Measurements from ENCODE around the gene C11orf52.

The C11orf52 gene

GRCh38 chr11:111916768-111917167, 1.9 kb upstream of the C11orf52 start:
- Histone ChIP-seq H2BK120ac (ENCODE audit: low read depth, low read length) (no peak overlapping the region), H3K36me3 (ENCODE audit: control insufficient read depth, insufficient read depth, low read length) (no peaks in the 10 kb centered on the region), H2BK5ac (ENCODE audit: low read length) (no peak overlapping the region), H3K4me1 (ENCODE audit: control insufficient read depth, low read depth, low read length) (peaks cover 6% of the 10 kb centered on the region), H3K79me2 (ENCODE audit: control insufficient read depth, insufficient read depth, low read length) (no peaks in the 10 kb centered on the region), H3K27me3 (ENCODE audit: insufficient read depth, low read length, poor library complexity) (no peaks in the 10 kb centered on the region), H3K23ac (ENCODE audit: low read length) (no peak overlapping the region), H3K27ac (ENCODE audit: low read depth, low read length) (no peak overlapping the region), H3K4me3 (ENCODE audit: low read length) (no peak overlapping the region), H3K4me2 (ENCODE audit: low read length) (no peak overlapping the region), H3K4ac (ENCODE audit: low read depth, low read length) (no peak overlapping the region), H4K8ac (ENCODE audit: low read depth, low read length) (no peak overlapping the region), H3K79me1 (ENCODE audit: low read length) (no peaks in the 10 kb centered on the region), H3K18ac (ENCODE audit: low read length) (no peak overlapping the region), H3K56ac (ENCODE audit: low read length) (no peak overlapping the region), H4K5ac (ENCODE audit: low read length) (no peak overlapping the region), H3K9ac (ENCODE audit: low read length) (no peak overlapping the region), H2BK15ac (replicated peaks; ENCODE audit: low read depth) (no peak overlapping the region), H2AK5ac (ENCODE audit: low read length) (no peak overlapping the region)
- no peak for DNase-seq
- no CpG with 5 or more reads among the region's 1 CpG for WGBS (ENCODE audit: extremely low coverage, insufficient coverage, low lambda C conversion rate)

DNA sequence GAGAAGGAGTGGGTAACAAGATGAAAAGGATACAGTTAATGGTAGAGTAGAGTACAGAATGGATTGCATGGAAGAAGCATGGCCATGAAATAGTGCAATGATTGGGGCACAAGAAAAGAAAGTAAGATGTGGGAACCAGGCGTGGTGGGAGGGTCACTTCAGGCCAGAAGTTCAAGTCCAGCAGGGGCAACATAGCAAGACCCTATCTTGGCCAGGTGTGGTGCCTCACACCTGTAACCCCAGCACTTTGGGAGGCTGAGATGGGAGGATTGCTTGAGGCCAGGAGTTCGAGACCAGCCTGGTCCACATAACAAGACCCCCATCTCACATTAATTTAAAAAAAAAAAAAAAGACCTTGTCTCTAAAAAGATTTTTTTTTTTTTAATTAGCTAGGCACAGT, 1.4 kb upstream of the C11orf52 start:
- Histone ChIP-seq H3K79me2 (ENCODE audit: control insufficient read depth, insufficient read depth, low read length) (no peaks in the 10 kb centered on the region), H3K27ac (ENCODE audit: low read depth, low read length) (no peak overlapping the region), H3K79me1 (ENCODE audit: low read length) (no peaks in the 10 kb centered on the region), H2BK15ac (replicated peaks; ENCODE audit: low read depth) (no peak overlapping the region), H4K8ac (ENCODE audit: low read depth, low read length) (no peak overlapping the region), H3K36me3 (ENCODE audit: control insufficient read depth, insufficient read depth, low read length) (no peaks in the 10 kb centered on the region), H3K56ac (ENCODE audit: low read length) (no peak overlapping the region), H3K18ac (ENCODE audit: low read length) (no peak overlapping the region), H3K4me2 (ENCODE audit: low read length) (no peak overlapping the region), H3K4ac (ENCODE audit: low read depth, low read length) (no peak overlapping the region), H2BK120ac (ENCODE audit: low read depth, low read length) (no peak overlapping the region), H3K27me3 (ENCODE audit: insufficient read depth, low read length, poor library complexity) (no peaks in the 10 kb centered on the region), H2BK5ac (ENCODE audit: low read length) (no peak overlapping the region), H2AK5ac (ENCODE audit: low read length) (no peak overlapping the region), H3K4me1 (ENCODE audit: control insufficient read depth, low read depth, low read length) (peaks cover under 1% of the 10 kb centered on the region), H3K23ac (ENCODE audit: low read length) (no peak overlapping the region), H3K4me3 (ENCODE audit: low read length) (no peak overlapping the region), H4K5ac (ENCODE audit: low read length) (no peak overlapping the region), H3K9ac (ENCODE audit: low read length) (no peak overlapping the region)
- no peak for DNase-seq
- no CpG with 5 or more reads among the region's 2 CpGs for WGBS (ENCODE audit: extremely low coverage, insufficient coverage, low lambda C conversion rate)

DNA sequence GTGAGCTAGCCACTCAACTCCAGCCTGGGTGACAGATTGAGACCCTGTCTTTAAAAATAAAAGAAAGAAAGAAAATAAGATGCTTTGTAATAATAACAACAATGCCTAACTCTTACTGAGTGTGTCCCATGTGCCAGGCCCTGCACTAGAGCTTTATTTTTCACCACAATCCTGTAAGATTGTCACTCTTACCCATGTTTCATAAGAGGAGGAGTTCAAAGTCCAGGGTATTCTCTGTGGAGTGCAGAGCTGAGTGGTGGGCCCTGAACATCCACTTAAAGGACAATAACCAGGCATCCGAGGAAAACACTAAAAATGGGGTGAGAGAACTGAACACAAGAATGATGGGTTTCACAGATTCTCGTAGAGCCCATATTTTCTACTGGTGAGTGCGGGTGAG, 925 bp upstream of the C11orf52 start:
- H4K8ac ChIP-seq (ENCODE audit: low read depth, low read length), result no peak overlapping the region
- no peak overlapping the region for H2BK15ac ChIP-seq (replicated peaks; ENCODE audit: low read depth)
- H3K9ac ChIP-seq (ENCODE audit: low read length), result no peak overlapping the region
- no peak overlapping the region for H3K4me3 ChIP-seq (ENCODE audit: low read length)
- no peak overlapping the region for H3K4ac ChIP-seq (ENCODE audit: low read depth, low read length)
- H2BK120ac ChIP-seq (ENCODE audit: low read depth, low read length), result no peak overlapping the region
- H3K79me2 ChIP-seq (ENCODE audit: control insufficient read depth, insufficient read depth, low read length), result no peaks in the 10 kb centered on the region
- WGBS (ENCODE audit: extremely low coverage, insufficient coverage, low lambda C conversion rate), result no CpG with 5 or more reads among the region's 3 CpGs
- no peak overlapping the region for H3K56ac ChIP-seq (ENCODE audit: low read length)
- H3K4me2 ChIP-seq (ENCODE audit: low read length), result no peak overlapping the region
- H3K4me1 ChIP-seq (ENCODE audit: control insufficient read depth, low read depth, low read length), result no peaks in the 10 kb centered on the region
- no peaks in the 10 kb centered on the region for H3K36me3 ChIP-seq (ENCODE audit: control insufficient read depth, insufficient read depth, low read length)
- H4K5ac ChIP-seq (ENCODE audit: low read length), result no peak overlapping the region
- H3K27me3 ChIP-seq (ENCODE audit: insufficient read depth, low read length, poor library complexity), result no peaks in the 10 kb centered on the region
- H3K23ac ChIP-seq (ENCODE audit: low read length), result no peak overlapping the region
- no peak overlapping the region for H3K27ac ChIP-seq (ENCODE audit: low read depth, low read length)
- no peaks in the 10 kb centered on the region for H3K79me1 ChIP-seq (ENCODE audit: low read length)
- no peak overlapping the region for H2BK5ac ChIP-seq (ENCODE audit: low read length)
- no peak overlapping the region for H3K18ac ChIP-seq (ENCODE audit: low read length)
- no peak for DNase-seq
- H2AK5ac ChIP-seq (ENCODE audit: low read length), result no peak overlapping the region

DNA sequence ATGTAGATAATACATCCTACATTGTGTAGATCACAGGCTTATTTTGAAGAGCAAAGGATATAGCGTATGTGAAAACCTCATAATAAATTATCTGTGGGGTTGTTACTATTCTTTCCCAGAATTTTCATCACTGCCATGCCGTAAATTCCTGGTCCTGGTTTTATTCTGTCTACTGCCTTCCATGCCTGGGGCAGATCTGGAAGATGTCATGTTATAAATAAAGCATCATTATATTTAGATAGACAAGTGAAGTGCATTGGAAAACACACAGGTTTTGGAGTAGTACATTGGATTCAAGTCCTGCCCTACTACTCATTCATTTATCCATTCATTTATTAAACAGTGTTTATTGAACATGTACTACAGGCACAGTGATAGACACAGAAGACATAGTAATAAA, 2.2 kb downstream of the C11orf52 start:
- Histone ChIP-seq H4K8ac (ENCODE audit: low read depth, low read length) (no peak overlapping the region), H4K5ac (ENCODE audit: low read length) (no peak overlapping the region), H3K4me1 (ENCODE audit: control insufficient read depth, low read depth, low read length) (no peaks in the 10 kb centered on the region), H3K27me3 (ENCODE audit: insufficient read depth, low read length, poor library complexity) (no peaks in the 10 kb centered on the region), H3K4ac (ENCODE audit: low read depth, low read length) (no peak overlapping the region), H3K23ac (ENCODE audit: low read length) (no peak overlapping the region), H3K56ac (ENCODE audit: low read length) (no peak overlapping the region), H3K18ac (ENCODE audit: low read length) (no peak overlapping the region), H3K4me3 (ENCODE audit: low read length) (no peak overlapping the region), H3K27ac (ENCODE audit: low read depth, low read length) (no peak overlapping the region), H2BK5ac (ENCODE audit: low read length) (no peak overlapping the region), H3K4me2 (ENCODE audit: low read length) (no peak overlapping the region), H2BK15ac (replicated peaks; ENCODE audit: low read depth) (no peak overlapping the region), H3K36me3 (ENCODE audit: control insufficient read depth, insufficient read depth, low read length) (no peaks in the 10 kb centered on the region), H3K79me1 (ENCODE audit: low read length) (no peaks in the 10 kb centered on the region), H3K9ac (ENCODE audit: low read length) (no peak overlapping the region), H2AK5ac (ENCODE audit: low read length) (no peak overlapping the region), H3K79me2 (ENCODE audit: control insufficient read depth, insufficient read depth, low read length) (no peaks in the 10 kb centered on the region), H2BK120ac (ENCODE audit: low read depth, low read length) (no peak overlapping the region)
- no CpG with 5 or more reads among the region's 2 CpGs for WGBS (ENCODE audit: extremely low coverage, insufficient coverage, low lambda C conversion rate)
- DNase-seq, result no peak

- H3K4me3 ChIP-seq (ENCODE audit: low read length), result no peak overlapping the region
- no peak overlapping the region for H2AK5ac ChIP-seq (ENCODE audit: low read length)
- H4K8ac ChIP-seq (ENCODE audit: low read depth, low read length), result no peak overlapping the region
- no peak for DNase-seq
- H3K56ac ChIP-seq (ENCODE audit: low read length), result no peak overlapping the region
- H3K79me1 ChIP-seq (ENCODE audit: low read length), result no peaks in the 10 kb centered on the region
- H3K36me3 ChIP-seq (ENCODE audit: control insufficient read depth, insufficient read depth, low read length), result no peaks in the 10 kb centered on the region
- H3K4me1 ChIP-seq (ENCODE audit: control insufficient read depth, low read depth, low read length), result peaks cover 2% of the 10 kb centered on the region
- no peak overlapping the region for H3K23ac ChIP-seq (ENCODE audit: low read length)
- H3K79me2 ChIP-seq (ENCODE audit: control insufficient read depth, insufficient read depth, low read length), result no peaks in the 10 kb centered on the region
- no peak overlapping the region for H3K9ac ChIP-seq (ENCODE audit: low read length)
- H3K27ac ChIP-seq (ENCODE audit: low read depth, low read length), result no peak overlapping the region
- no peak overlapping the region for H2BK15ac ChIP-seq (replicated peaks; ENCODE audit: low read depth)
- H3K27me3 ChIP-seq (ENCODE audit: insufficient read depth, low read length, poor library complexity), result no peaks in the 10 kb centered on the region
- H3K4me2 ChIP-seq (ENCODE audit: low read length), result no peak overlapping the region
- H3K4ac ChIP-seq (ENCODE audit: low read depth, low read length), result no peak overlapping the region
- H2BK120ac ChIP-seq (ENCODE audit: low read depth, low read length), result no peak overlapping the region
- H2BK5ac ChIP-seq (ENCODE audit: low read length), result no peak overlapping the region
- H3K18ac ChIP-seq (ENCODE audit: low read length), result no peak overlapping the region
- WGBS (ENCODE audit: extremely low coverage, insufficient coverage, low lambda C conversion rate), result no CpG with 5 or more reads among the region's 7 CpGs
- no peak overlapping the region for H4K5ac ChIP-seq (ENCODE audit: low read length)
Observed at GRCh38 chr11:111921541-111922230, 3.0 kb downstream of the C11orf52 start.

DNA sequence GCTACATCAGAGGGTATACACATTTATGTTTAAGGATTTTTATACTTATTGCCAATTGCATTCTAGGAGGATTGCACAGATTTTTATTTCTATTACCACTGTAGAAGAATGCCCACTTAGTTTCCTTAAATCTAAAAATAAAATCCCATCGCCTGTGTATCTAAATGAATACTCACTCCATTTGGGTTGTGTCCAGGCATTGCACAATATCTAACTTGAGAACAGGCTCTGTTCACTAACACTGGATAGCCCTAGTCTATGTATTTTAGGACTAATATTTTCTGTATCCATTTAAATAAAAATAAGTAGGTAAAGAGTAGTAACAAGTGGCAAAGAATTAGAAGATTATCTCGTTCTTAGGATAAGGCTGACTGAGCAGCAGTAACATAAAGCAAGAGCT, 4.1 kb downstream of the C11orf52 start:
- Histone ChIP-seq H3K79me2 (ENCODE audit: control insufficient read depth, insufficient read depth, low read length) (no peaks in the 10 kb centered on the region), H2BK15ac (replicated peaks; ENCODE audit: low read depth) (no peak overlapping the region), H3K9ac (ENCODE audit: low read length) (no peak overlapping the region), H3K4ac (ENCODE audit: low read depth, low read length) (no peak overlapping the region), H3K4me1 (ENCODE audit: control insufficient read depth, low read depth, low read length) (peaks cover 2% of the 10 kb centered on the region), H3K4me3 (ENCODE audit: low read length) (no peak overlapping the region), H2BK120ac (ENCODE audit: low read depth, low read length) (no peak overlapping the region), H3K36me3 (ENCODE audit: control insufficient read depth, insufficient read depth, low read length) (no peaks in the 10 kb centered on the region), H3K27ac (ENCODE audit: low read depth, low read length) (no peak overlapping the region), H3K27me3 (ENCODE audit: insufficient read depth, low read length, poor library complexity) (no peaks in the 10 kb centered on the region), H3K79me1 (ENCODE audit: low read length) (no peaks in the 10 kb centered on the region), H3K18ac (ENCODE audit: low read length) (no peak overlapping the region), H2AK5ac (ENCODE audit: low read length) (no peak overlapping the region), H3K23ac (ENCODE audit: low read length) (no peak overlapping the region), H4K8ac (ENCODE audit: low read depth, low read length) (no peak overlapping the region), H4K5ac (ENCODE audit: low read length) (no peak overlapping the region), H3K4me2 (ENCODE audit: low read length) (no peak overlapping the region), H2BK5ac (ENCODE audit: low read length) (no peak overlapping the region), H3K56ac (ENCODE audit: low read length) (no peak overlapping the region)
- WGBS (ENCODE audit: extremely low coverage, insufficient coverage, low lambda C conversion rate), result no CpG with 5 or more reads among the region's 2 CpGs
- no peak for DNase-seq

Measured in mesendoderm (in vitro differentiated cells).